GM19099 (cell line): ENCODE data around the gene GAMT.
A peak's percentile ranks its signal among the peaks of the same experiment; 100 is the strongest.

Experiments used
- POLR2A ChIP-seq: IDR thresholded peaks from 3 replicates; pipeline ENCODE4 v1.6.1; 2011; ENCODE audit warnings: low read depth; ENCODE audit not compliant: insufficient read length; ENCODE audit errors: extremely low read depth

The GAMT gene

DNA sequence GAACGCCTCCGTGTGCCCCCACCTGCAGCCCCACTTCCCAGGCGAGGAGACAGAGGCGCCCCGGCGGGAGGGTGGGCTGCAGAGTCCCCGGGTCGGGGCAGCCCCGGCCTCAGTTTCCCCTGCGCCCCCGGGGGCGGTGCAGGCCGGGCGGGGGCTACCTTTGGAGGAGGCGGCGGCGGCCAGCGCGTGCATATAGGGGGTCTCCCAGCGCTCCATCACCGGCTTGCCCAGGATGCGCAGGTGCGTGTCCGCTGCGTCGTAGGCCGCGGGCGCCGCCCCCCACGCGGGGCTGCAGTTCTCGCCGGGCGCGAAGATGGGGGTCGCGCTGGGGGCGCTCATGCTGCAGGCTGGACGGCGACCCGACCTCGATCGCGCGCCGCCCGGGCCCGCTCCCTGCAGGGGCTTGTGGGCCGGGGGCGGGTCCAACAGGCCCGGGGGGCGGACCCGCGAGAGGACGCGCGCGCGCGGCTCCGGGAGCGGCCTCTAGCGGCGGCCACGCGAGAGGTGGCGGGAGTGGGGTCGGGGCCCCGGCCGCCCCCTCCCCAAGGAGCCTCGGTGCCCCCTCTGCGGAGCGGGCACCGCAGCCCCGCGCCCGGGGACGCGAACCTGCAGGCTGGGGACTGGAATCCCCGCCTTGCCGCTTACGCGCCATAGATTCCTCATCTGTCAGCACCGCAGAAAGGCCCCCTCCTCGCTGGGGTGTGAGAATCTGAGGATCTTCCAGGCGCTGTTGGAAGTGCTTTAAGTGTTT, at the start of gene GAMT:
Gene GAMT (minus strand): TSS at position 405 of the 751 bp plus-strand sequence. CDS start 66 bp downstream, at position 339.
- TF ChIP-seq POLR2A, result peak; percentile 53

DNA sequence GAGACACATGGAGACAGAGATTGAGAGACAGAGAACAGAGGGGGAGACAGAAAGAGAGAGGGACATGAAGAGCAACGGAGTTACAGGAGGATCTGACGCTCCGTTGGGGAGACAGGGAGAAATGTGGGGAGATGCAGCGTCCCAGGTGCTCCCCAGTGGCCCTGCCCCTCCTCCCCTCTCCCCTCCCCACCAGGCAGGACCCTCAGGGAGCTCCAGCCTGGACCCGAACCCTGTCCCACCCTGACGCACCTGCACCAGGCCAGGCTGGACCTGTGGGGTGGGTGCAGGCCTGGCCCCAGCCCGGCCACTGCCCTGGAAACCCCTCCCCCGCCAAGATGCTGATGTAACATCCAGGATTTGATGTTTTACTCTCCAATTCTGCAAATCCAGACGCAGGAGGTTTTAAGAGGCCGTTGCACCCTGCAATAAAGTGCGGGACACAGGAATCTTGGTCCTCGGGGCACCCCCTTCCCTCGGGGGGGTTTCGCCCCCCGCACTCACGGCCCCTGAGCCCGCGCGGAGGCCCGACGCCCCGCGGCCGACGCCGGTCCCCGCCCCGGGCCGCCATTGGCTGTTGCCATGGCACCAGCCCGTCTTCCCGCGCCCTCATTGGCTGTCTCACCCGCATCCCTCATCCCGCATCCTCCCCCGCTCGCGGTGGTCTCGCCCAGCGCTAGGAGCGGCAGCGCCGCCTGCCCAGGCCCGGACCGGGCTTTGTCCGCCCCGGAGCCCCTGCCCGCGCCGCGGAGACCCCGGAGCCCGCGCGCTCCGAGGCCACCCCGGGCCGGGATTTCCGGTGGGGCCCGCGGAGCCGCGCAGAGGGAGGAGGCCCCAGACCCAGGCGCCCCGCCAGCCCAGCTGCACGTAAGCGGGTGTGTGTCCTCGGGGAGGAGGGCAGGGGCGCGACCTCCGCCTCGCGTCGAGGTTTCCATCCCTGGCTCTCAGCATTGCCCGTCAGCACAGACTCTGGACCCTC, 48.4 kb upstream of the GAMT start, which contains the start of gene APC2:
Gene APC2 (plus strand): TSS at position 655 of the 976 bp plus-strand sequence. CDS start 2,881 bp downstream, outside the sequence.
- TF ChIP-seq POLR2A, result no peak

DNA sequence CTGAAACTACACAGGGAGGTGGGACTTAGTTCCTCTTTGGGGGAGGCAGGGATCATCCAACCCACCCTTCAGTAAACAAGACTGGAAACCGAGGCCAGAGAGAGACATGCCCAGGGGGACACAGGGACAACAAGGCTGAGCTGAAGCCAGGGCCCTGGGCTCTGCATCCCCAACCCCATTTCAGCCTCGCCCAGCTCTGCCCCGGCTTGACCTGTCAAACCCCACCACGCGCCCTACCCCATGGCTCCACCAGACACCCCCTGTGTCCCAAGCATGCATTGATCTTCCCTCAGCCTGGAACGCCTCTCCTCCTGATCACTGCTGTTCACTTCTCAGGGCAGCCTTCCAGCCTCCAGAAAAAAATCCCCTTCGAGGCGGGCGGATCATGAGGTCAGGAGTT, 46.6 kb upstream of the GAMT start:
- no peak for TF ChIP-seq POLR2A

DNA sequence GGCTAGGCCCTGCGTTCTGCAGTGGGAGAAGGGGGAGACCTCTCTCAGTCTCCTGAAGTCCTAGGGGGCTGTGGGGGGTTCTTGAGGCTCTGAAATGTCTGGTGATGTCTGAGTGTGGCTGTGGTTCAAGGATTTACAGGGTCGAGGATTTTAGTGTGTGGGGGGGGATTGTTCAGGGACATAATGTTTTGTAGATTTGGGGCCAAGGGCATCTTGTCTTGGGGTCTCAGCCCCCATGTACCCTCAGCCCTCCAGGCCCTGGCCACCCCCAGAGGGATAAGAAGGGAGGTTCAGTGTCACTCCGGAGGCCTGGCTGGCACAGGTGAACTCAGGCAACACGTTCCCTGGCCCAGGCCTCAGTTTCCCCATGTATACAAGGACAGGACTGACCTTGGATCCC, 46.2 kb upstream of the GAMT start:
- TF ChIP-seq POLR2A, result no peak

DNA sequence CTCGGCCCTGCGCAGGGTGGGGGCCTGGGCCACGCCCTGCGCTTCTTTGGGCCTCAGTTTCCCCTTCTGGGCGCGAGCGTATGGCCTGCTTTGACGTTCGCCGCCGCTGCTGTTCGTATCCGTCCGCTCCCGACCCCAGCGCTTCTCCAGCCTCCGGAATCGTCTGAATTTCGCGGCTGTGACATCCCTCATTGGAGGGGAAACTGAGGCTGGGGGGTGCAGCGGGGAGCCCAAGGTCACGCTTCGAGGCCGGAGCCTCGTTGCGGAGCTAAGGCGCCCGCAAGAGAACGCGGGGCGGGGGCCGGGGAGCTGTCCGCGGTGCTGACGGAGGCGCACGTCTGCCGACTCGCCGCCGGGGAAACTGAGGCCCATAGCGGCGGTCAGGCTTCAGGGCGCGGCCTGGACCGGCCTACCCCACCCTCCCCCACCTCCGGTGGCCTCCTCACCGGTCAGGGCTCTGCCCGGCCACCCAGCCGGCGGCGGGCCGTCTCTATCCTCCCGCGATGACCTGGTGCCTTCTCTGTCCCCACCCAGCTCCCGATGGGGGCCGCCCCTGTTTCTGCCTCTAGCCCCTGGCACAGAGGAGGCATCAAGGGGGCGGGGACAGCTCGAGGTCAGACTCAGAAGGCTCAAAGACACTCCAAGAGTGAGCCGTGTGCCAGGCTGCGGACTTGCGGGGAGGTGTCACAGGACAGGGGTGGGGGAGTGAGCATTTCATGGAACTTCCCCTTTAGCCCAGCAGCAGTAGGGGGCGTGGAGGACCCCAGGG, 45.6 kb upstream of the GAMT start:
- TF ChIP-seq POLR2A, result no peak

DNA sequence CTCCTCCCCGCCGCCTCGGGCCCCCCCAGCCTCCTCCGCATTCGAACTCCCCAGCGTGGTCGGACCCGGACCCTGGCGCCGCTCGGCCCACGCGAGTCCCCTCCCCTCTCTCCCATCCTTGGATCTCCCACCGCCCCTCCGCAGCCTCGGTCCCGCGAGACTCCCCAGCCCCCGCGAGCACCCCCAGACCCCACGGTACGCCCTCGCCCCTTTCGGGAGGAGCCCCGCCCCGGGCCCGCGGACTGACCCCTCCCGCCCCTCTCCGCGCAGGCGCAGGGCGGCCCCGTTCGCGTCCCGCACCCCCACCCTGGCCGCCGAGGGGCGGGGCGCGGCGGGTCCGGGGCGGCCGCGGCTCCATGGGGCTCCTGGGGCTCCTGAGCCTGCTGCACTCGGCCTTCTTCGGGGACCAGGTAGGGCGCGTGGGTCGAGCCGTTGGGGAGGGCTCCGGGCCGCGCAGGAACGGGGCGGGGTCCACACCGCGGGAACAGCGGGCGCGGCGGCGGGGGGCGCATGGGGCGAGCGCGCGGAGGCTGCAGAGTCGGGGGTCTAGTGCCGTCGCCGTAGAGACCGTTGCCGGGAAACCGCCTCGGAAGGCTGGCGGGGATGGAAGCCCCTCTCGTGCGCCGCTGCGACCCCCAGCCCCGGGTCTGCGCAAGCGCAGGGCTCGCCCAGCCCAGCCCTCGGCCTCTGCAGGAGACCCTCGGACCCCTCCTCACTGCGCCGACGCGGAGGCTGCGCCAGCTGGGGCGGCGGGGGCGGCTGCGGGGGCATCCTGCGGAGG, 44.8 kb upstream of the GAMT start:
- no peak for TF ChIP-seq POLR2A

DNA sequence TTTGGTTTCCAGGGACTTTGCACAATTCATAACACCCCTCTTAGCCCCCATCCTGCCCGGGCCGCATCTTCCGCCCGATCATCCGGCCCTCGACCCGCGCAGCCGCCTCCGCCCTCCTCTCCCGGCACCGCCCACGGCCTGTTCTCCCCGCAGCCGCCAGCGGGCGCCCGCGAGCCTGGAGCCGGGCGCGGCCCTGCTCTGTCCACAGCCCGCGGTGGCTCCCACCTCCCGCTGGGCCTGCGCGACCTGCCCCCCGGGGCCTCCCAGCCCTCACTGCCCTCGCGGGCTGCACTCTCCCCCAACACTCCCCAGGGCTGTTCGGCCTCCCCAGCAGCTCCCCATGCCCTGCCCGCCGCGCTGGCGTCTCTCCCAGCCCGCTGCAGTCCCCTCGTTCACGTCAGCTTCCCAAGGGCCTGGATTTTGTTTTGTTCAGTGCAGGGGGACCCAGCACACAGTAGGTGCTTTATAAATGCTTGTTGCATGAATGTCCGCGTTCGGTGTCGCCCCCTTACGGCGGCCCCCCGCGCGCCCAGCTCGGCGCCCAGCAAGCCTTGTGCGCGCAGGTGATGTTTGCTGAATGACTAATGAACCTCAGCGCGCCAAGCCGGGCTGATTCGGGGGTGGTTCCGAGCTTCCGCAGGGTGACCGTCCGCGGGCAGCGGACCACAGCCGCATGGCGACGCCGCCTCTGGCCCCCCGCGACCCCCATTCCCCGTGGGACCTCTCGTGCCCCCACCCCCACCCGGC, 44.0 kb upstream of the GAMT start:
- peak; percentile 27 for TF ChIP-seq POLR2A

DNA sequence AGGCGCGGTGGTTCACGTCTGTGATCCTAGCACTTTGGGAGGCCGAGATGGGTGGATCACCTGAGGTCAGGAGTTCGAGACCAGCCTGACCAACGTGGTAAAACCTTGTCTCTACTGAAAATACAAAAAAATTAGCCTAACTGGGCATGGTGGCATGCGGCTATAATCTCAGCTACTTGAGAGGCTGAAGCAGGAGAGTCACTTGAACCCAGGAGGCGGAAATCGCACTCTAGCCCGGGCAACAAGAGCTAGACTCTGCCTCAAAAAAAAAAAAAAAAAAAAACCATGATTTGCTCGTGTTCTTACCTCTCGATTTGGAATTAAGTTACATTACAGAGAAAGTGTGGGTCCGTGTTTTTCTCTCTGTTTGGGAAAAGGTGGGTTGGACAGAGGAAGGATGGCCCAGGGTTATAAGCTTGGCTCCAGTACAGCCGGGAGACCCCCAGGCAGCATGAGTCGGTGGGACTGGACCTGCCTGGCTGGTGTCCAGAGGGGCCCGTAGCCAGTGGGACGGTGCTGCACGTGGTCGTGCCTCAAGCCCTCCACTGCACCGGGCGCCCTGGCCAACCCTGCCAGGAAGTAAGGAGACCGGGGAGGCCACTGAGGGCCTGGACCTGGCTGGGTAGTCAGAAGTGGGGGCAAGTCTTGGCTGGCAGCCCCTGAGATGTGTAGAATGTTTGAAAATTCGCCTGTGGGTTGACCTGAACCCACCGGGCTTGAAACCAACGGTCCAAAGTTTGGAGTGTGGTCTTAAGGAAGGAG, 40.5 kb upstream of the GAMT start:
- TF ChIP-seq POLR2A, result peak; percentile 13

DNA sequence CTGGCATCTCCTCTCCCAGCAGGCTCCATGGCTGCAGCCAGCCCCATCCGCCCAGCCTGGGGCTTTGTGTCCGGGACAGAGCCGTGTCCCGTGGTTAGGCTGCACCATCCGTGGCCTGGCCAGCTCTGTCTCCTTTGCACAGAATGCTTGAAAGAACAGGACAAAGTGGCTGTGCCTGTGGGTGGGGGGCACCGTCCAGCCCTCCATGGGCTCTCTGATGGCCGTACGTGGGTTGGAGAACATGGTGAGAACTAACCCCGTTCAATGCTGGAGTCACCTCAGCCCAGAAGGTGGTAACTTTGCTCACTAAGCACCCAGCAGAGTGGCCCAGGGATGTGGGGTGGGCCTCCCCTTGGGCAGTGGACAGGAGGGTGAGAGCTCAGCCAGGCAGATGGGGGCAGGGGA, 39.7 kb upstream of the GAMT start:
- no peak for TF ChIP-seq POLR2A

DNA sequence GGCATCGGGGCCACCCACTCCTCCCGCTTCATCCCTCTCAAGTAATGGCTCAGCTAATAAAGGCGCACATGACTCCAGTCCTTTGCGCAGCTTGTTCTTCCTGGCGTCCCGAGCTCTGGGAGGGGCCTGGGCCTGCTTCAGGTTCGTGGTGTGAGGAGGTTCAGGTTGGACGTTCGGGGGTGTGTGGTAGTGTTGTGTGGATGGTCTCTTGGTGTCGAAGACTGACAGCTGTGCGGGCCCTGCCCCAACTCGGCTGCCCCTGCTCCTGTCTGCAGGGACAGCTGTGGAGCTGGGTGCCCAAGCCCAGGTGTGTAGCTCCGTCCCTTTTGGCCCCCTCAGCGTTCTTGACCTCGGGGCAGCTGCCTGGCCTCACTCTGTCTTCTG, 39.1 kb upstream of the GAMT start:
- no peak for TF ChIP-seq POLR2A

DNA sequence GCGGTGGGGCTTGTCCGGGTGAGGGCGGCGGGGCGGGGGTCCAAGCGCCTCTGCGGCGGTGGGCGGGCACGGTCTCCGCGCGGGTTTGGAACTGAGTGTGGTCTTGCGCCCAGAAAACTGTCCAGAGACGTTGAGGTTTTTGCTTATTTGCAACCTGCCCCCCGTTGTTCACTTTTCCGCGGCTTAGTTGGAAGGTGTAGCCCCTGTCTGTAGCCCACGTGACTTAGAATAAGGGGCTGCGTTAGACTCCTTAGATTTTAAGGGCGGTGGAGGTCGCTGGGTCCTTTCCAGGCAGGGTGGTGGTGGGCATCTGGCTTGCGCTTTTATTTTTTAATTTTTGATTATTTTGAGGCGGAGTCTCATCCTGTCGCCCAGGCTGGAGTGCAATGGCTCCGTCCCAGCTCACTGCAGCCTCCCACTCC, 37.6 kb upstream of the GAMT start:
- TF ChIP-seq POLR2A, result no peak

DNA sequence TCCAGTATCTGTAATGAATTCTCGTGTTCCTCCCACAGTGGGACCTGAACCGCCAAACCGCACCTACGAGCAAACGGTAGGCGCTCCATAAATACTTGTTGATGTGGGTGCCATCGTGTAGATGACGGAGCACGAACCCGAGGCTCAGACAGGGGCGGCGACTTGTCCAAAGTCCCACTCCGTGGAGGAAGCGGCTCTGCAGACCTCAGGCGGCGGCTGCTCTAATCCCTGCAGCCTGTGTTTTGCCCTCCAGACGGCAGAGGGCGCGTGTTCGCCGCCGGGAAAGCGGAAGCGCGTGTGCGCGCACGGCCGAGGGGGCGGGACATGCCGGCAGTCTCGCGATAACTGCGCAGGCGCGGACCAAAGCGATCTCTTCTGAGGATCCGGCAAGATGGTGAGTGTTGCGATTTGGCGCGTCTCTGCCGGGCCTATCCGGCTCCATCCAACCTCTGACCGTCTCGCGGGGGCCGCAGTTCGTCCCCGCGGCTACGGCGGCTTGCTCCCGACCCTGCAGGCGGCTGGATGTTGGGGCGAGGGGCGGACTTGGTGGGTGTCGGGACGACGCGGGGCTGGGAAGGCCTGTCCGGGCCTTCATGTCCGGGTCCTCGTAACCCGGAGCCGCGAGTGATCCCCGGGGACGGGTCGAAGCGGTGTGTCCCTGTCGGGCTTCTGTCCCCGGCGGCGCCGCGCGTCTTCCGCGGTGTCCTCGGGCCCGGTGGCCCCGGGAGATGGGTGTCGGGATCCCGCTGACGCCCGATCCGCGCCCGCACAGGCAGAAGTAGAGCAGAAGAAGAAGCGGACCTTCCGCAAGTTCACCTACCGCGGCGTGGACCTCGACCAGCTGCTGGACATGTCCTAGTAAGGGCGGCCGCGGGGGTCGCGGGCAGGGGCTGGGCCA, 36.9 kb upstream of the GAMT start, which contains the start of gene RPS15:
Gene RPS15 (plus strand): TSS at position 362 of the 898 bp plus-strand sequence. CDS start 30 bp downstream, at position 392.
- peak; percentile 99 for TF ChIP-seq POLR2A

DNA sequence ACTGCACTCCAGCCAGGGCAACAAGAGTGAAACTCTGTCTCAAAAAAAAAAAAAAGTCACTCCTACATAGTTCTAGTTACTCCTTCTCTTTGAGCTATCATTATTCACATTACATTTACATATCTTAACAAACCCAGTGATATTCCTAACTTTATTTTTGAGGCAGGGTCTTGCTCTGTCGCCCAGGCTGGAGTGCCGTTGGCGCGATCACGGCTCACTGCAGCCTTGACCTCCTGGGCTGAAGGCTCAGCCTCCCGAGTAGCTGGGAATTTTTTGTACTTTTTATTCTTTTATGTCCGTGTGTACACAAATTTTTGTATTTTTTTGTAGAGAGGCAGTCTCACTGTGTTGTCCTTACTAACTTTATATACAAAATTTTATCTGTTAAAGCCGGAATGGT, 36.3 kb upstream of the GAMT start:
- no peak for TF ChIP-seq POLR2A
